K562 (cell line): ENCODE measurements around the gene IPO8. TPM values are rescaled to one million over a fixed set of nuclear protein-coding genes. Genes with fewer than 3 reads are reported as not detected.
A peak's percentile ranks its signal among the peaks of the same experiment; 100 is the strongest.

Source experiments
- AFF4 ChIP-seq: sonication (generic); formaldehyde crosslinking; IDR thresholded peaks from 2 replicates; pipeline ENCODE4 v1.8.0; 2023; ENCODE audit warnings: mild to moderate bottlenecking, missing genetic modification reagents
- ETS1 ChIP-seq: conservative IDR thresholded peaks from 2 replicates; pipeline ENCODE4 v1.6.1; 2011; ENCODE audit warnings: low read depth, mild to moderate bottlenecking, low read length; ENCODE audit not compliant: control insufficient read depth
- ETV5 ChIP-seq: sonication (generic); formaldehyde crosslinking; IDR thresholded peaks from 2 replicates; pipeline ENCODE4 v1.4.0; 2020; ENCODE audit warnings: low read depth, mild to moderate bottlenecking, missing genetic modification reagents
- MTA1 ChIP-seq: fragments of 450-650 bp; IDR thresholded peaks from 2 replicates; pipeline ENCODE4 v1.6.1; 2017; ENCODE audit warnings: borderline replicate concordance
- MYC ChIP-seq, 2 experiments: fragments of 250-450 bp in 1 of 2; sonication (Bioruptor Pico) in 1 of 2; IDR thresholded peaks; 2 replicates each; pipeline versions ENCODE4 v1.5.1 to v1.6.1; 2012 to 2021; ENCODE audit warnings: low read depth in 2 of 2, borderline replicate concordance in 1 of 2, improper control_type of control experiment in 1 of 2, low read length in 1 of 2, mild to moderate bottlenecking in 1 of 2, moderate library complexity in 1 of 2
- NELFE ChIP-seq: IDR thresholded peaks from 2 replicates; pipeline ENCODE4 v1.6.1; 2011; ENCODE audit warnings: mild to moderate bottlenecking; ENCODE audit not compliant: insufficient read depth, insufficient read length
- PBX2 ChIP-seq, 2 experiments: IDR thresholded peaks in 1 of 2; conservative IDR thresholded peaks in 1 of 2; 2 replicates each; pipeline ENCODE4 v1.6.1; 2016; ENCODE audit warnings: low read depth in 2 of 2, mild to moderate bottlenecking in 1 of 2, missing compliant biosample characterization in 1 of 2, missing genetic modification characterization in 1 of 2, moderate library complexity in 1 of 2
- SAFB2 ChIP-seq: fragments of 200-400 bp; formaldehyde crosslinking; IDR thresholded peaks from 2 replicates; pipeline ENCODE4 v1.6.1; 2018; ENCODE audit warnings: borderline replicate concordance, low read length, low read depth, moderate library complexity; ENCODE audit not compliant: severe bottlenecking
- SETDB1 ChIP-seq: IDR thresholded peaks from one replicate; pipeline ENCODE4 v1.6.1; 2012; ENCODE audit warnings: low read length, control low read depth, inconsistent platforms
- SMARCB1 ChIP-seq: IDR thresholded peaks from 2 replicates; pipeline ENCODE4 v1.6.1; 2011; ENCODE audit warnings: improper control_type of control experiment, low read depth; ENCODE audit not compliant: insufficient read length
- SP2 ChIP-seq: IDR thresholded peaks from 2 replicates; pipeline ENCODE4 v1.6.1; 2011; ENCODE audit warnings: mild to moderate bottlenecking, low read depth, low read length, moderate library complexity; ENCODE audit not compliant: poor library complexity, severe bottlenecking; ENCODE audit errors: extremely low read depth
- SREBF2 ChIP-seq: sonication (generic); formaldehyde crosslinking; IDR thresholded peaks from 2 replicates; pipeline ENCODE4 v1.4.0; 2020; ENCODE audit warnings: mild to moderate bottlenecking, missing genetic modification reagents
- TBP ChIP-seq: optimal IDR thresholded peaks from 2 replicates; pipeline ENCODE3; 2011; ENCODE audit warnings: low read depth, low read length, improper control_type of control experiment
- YBX1 ChIP-seq: fragments of 450-650 bp; IDR thresholded peaks from 2 replicates; pipeline ENCODE4 v1.7.1; 2016; ENCODE audit warnings: mild to moderate bottlenecking
- ZBTB5 ChIP-seq: fragments of 450-650 bp; IDR thresholded peaks from 2 replicates; pipeline ENCODE4 v1.6.1; 2017; ENCODE audit warnings: antibody characterized with exemption
- polyA plus RNA-seq, 8 experiments: library from polyadenylated mRNA; depleted of rRNA in 4 of 8; stranded (reverse) in 5 of 8; unstranded in 3 of 8; fragments of >200 nt; fragmentation: Nextera tagmentation in 2 of 8; fragmentation: Illumina TruSeq in 1 of 8; extraction: Ambion mirVana in 2 of 8; extraction: Trizol in 1 of 8; gene quantifications; 2 replicates each; pipeline versions ENCODE4 v1.2.1 to v1.2.3, GENCODE V29; 2011 to 2014; ENCODE audit warnings: inconsistent platforms in 1 of 8, missing spikeins in 1 of 8
- total RNA-seq, 7 experiments: library from RNA; depleted of rRNA in 6 of 7; stranded (reverse); fragments of >200 nt in 6 of 7; fragmentation: Illumina TruSeq in 2 of 7; extraction: Trizol in 2 of 7; gene quantifications; 2 replicates each; pipeline versions ENCODE4 v1.2.1 to v1.2.3, GENCODE V29; 2011 to 2021; ENCODE audit warnings: low replicate concordance in 1 of 7

The IPO8 gene
- total and polyA plus RNA-seq, 9 of the 15 experiments (the other 6 are each of a cell fraction or from before 2014, with no cell fraction given), result 6.5 to 39.6 (median 24.7) TPM

GRCh38 chr12:30695199-30696102 lies at the start of gene IPO8 (continued):
- TF ChIP-seq AFF4 (CRISPR knock-in tag) (0 out of 2 replicates have a peak, but pooled peaks have one; percentile 19), SETDB1 (no peak), ETV5 (CRISPR knock-in tag) (peak; percentile 74), ETS1 (0 out of 2 replicates have a peak, but pooled peaks have one; percentile 54), TBP (peak; percentile 57), MYC (IDR thresholded peaks at IDR 0.05; ENCODE audit: low read depth, low read length) (peak; percentile 54), MYC (CRISPR knock-in tag; IDR thresholded peaks at IDR 0.05; ENCODE audit: borderline replicate concordance, low read depth) (no peak), YBX1 (no peak), PBX2 (CRISPR knock-in tag; IDR thresholded peaks at IDR 0.05; ENCODE audit: low read depth) (no peak), PBX2 (tag; conservative IDR thresholded peaks at IDR 0.05; ENCODE audit: low read depth) (no peak), SP2 (no peak), ZBTB5 (no peak), SMARCB1 (no peak), NELFE (no peak), SAFB2 (no peak), MTA1 (0 out of 2 replicates have a peak, but pooled peaks have one; percentile 18), SREBF2 (no peak)
